Endothelial cell of umbilical vein (primary cell): ENCODE measurements around the gene KIAA2012. TPM values are rescaled to one million over a fixed set of nuclear protein-coding genes. Genes with fewer than 3 reads are reported as not detected.

Experiments
- BruUV-seq: library from RNA; stranded (reverse); fragments of 400-500 nt; replicated peaks from 2 replicates; lab custom pipeline; 2021; lab: Mats Ljungman, UMichigan
- CTCF ChIA-PET: fragments of 300-600, 350-600 bp; sonication (Branson Sonifier 250); formaldehyde crosslinking; loops from one replicate; lab custom pipeline; 2021; ENCODE audit warnings: antibody characterized with exemption, inconsistent platforms; lab: Charles Lee
- POLR2A ChIA-PET: fragments of 300-600, 350-600 bp; sonication (Branson Sonifier 250); formaldehyde crosslinking; loops from one replicate; lab custom pipeline; 2021; ENCODE audit warnings: antibody characterized with exemption, inconsistent platforms; lab: Charles Lee
- DNase-seq: peaks from one replicate; pipeline ENCODE4 v3.0.0-alpha.2; 2011; ENCODE audit warnings: low read depth, low spot score
- FAIRE-seq: peaks from 2 replicates; lab custom pipeline; 2011; peaks lifted over from hg19 to GRCh38; lab: Jason Lieb, UNC
- H2AFZ ChIP-seq: 2 replicates; pipeline ENCODE4 v1.6.0; 2012; ENCODE audit warnings: low read depth, low read length, control low read depth, inconsistent platforms
- H3K27ac ChIP-seq: 2 replicates; pipeline ENCODE4 v1.5.1; 2011; ENCODE audit warnings: low read depth, mild to moderate bottlenecking, control low read depth, low read length, moderate library complexity; ENCODE audit not compliant: insufficient read depth
- H3K27me3 ChIP-seq, 2 experiments: 2 replicates each; pipeline versions ENCODE4 v1.6.0 to v1.6.1; 2011; ENCODE audit warnings: low read length in 2 of 2, mixed read lengths in 1 of 2; ENCODE audit not compliant: control insufficient read depth in 2 of 2, insufficient read depth in 2 of 2
- H3K36me3 ChIP-seq, 2 experiments: 2 replicates in 1 of 2; 3 replicates in 1 of 2; pipeline ENCODE4 v1.5.1; 2011; ENCODE audit warnings: low read length in 2 of 2, mild to moderate bottlenecking in 1 of 2, moderate library complexity in 1 of 2; ENCODE audit not compliant: control insufficient read depth in 2 of 2, insufficient read depth in 2 of 2; ENCODE audit errors: extremely low read depth in 1 of 2
- H3K4me1 ChIP-seq: 3 replicates; pipeline ENCODE4 v1.5.1; 2011; ENCODE audit warnings: mild to moderate bottlenecking, low read length; ENCODE audit not compliant: control insufficient read depth, insufficient read depth; ENCODE audit errors: extremely low read depth
- H3K4me2 ChIP-seq: 2 replicates; pipeline ENCODE4 v1.6.1; 2011; ENCODE audit warnings: low read length, control low read depth, mixed read lengths; ENCODE audit not compliant: insufficient read depth
- H3K4me3 ChIP-seq, 3 experiments: fragments of 200-600 bp in 1 of 3; sonication (generic), shearing (Covaris generic) in 1 of 3; replicated peaks in 1 of 3; 2 replicates each; pipeline ENCODE4 v1.5.1; 2011 to 2016; ENCODE audit warnings: control low read depth in 3 of 3, low read length in 3 of 3, mild to moderate bottlenecking in 2 of 3, inconsistent platforms in 1 of 3, low read depth in 1 of 3, moderate library complexity in 1 of 3; ENCODE audit not compliant: insufficient read depth in 1 of 3
- H3K79me2 ChIP-seq: 2 replicates; pipeline ENCODE4 v1.6.0; 2012; ENCODE audit warnings: low read length, inconsistent platforms; ENCODE audit not compliant: control insufficient read depth, insufficient read depth
- H3K9ac ChIP-seq: replicated peaks from 2 replicates; pipeline ENCODE3; 2011; ENCODE audit warnings: low read length, control low read depth; ENCODE audit not compliant: insufficient read depth; ENCODE audit errors: extremely low read depth
- H3K9me1 ChIP-seq: replicated peaks from 3 replicates; pipeline ENCODE4 v1.6.0; 2011; ENCODE audit warnings: mild to moderate bottlenecking, low read length; ENCODE audit not compliant: control insufficient read depth, insufficient read depth; ENCODE audit errors: extremely low read depth
- H3K9me3 ChIP-seq: replicated peaks from 2 replicates; pipeline ENCODE4 v1.5.1; 2012; ENCODE audit warnings: low read length, inconsistent platforms; ENCODE audit not compliant: control insufficient read depth, insufficient read depth
- H4K20me1 ChIP-seq: replicated peaks from 2 replicates; pipeline ENCODE3; 2011; ENCODE audit warnings: mild to moderate bottlenecking, low read length; ENCODE audit not compliant: control insufficient read depth, insufficient read depth; ENCODE audit errors: extremely low read depth
- EZH2 ChIP-seq: IDR thresholded peaks from 2 replicates; pipeline ENCODE4 v1.6.1; 2012; ENCODE audit warnings: borderline replicate concordance, low read depth, mild to moderate bottlenecking, moderate library complexity, low read length, inconsistent platforms; ENCODE audit not compliant: severe bottlenecking
- FOS ChIP-seq: IDR thresholded peaks from 2 replicates; pipeline ENCODE4 v1.6.1; 2011; ENCODE audit warnings: mild to moderate bottlenecking, low read length, moderate library complexity, borderline replicate concordance; ENCODE audit not compliant: insufficient read depth
- GATA2 ChIP-seq: IDR thresholded peaks from 2 replicates; pipeline ENCODE4 v1.7.0; 2011; ENCODE audit warnings: low read depth, mild to moderate bottlenecking, moderate library complexity, mixed read lengths, low read length; ENCODE audit not compliant: insufficient read length, insufficient read depth
- JUN ChIP-seq: IDR thresholded peaks from 2 replicates; pipeline ENCODE4 v1.6.1; 2011; ENCODE audit warnings: borderline replicate concordance, low read depth; ENCODE audit not compliant: insufficient read length, insufficient read depth
- MYC ChIP-seq: IDR thresholded peaks from one replicate; pipeline ENCODE4 v1.6.1; 2011; ENCODE audit warnings: mild to moderate bottlenecking, low read depth, low read length
- POLR2A ChIP-seq: IDR thresholded peaks from 2 replicates; pipeline ENCODE4 v1.6.1; 2012; ENCODE audit warnings: low read depth, mild to moderate bottlenecking, control low read depth, low read length
- POLR2AphosphoS5 ChIP-seq: IDR thresholded peaks from 2 replicates; pipeline ENCODE4 v1.6.1; 2012; ENCODE audit warnings: low read depth, mild to moderate bottlenecking, control low read depth, low read length, moderate library complexity; ENCODE audit not compliant: insufficient read depth
- dilution Hi-C: fragments of 300-500 bp; cut with MboI; formaldehyde crosslinking; loops from one replicate; pipeline ENCODE4 v1.15.0; 2019; ENCODE audit warnings: low sequenced_read_pairs; ENCODE audit not compliant: extremely low pct_ligation_motif_present
- intact Hi-C: fragments of 100-400 bp; cut with micrococcal nuclease; formaldehyde crosslinking; loops from one replicate; pipeline ENCODE4 v1.10.0; 2022
- polyA plus RNA-seq, 4 experiments: library from polyadenylated mRNA; depleted of rRNA in 3 of 4; stranded (reverse) in 3 of 4; unstranded in 1 of 4; fragments of >200 nt; gene quantifications; 2 replicates each; pipeline versions ENCODE4 v1.2.1 to v1.2.3, GENCODE V29; 2011 to 2012; ENCODE audit warnings: missing spikeins in 1 of 4
- total RNA-seq: library from RNA; stranded (reverse); gene quantifications from 2 replicates; pipeline ENCODE4 v1.2.3, GENCODE V29; 2021
- TF ChIP-seq, protein P1 (sequence below): IDR thresholded peaks from 2 replicates; pipeline ENCODE4 v1.6.1; 2011; ENCODE audit not compliant: insufficient read depth, insufficient read length
- TF ChIP-seq, protein P2 (sequence below), 2 donors: IDR thresholded peaks; 1 replicate in 1 of 2; 2 replicates in 1 of 2; pipeline ENCODE4 v1.5.1; 2011; ENCODE audit warnings: low read length in 2 of 2, mild to moderate bottlenecking in 2 of 2, moderate library complexity in 2 of 2, control low read depth in 1 of 2, inconsistent platforms in 1 of 2, low read depth in 1 of 2; ENCODE audit not compliant: insufficient read depth in 1 of 2; ENCODE audit errors: extremely low read depth in 1 of 2

Gene KIAA2012
- total and polyA plus RNA-seq, 2 donors (not counting 3 experiments of a cell fraction or from before 2014, with no cell fraction given): not detected

DNA sequence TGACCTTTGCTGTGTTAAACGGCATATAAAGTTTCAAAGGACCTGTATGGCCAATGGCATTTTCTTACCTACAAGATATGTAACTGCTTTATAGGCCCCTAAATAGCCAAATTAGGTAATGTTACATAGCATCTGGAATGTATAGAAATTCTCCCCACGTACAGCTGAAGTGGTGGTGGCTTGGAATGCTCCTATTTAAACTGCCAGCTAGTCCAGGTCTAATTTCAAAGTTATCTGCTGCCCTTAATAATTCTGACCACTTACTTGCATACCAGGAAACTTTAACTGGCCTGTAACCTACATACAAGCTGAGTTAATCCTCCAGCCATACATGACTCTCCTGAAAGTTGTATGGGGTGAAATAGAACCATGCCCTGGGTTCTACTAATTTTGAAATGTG lies 1.3 kb downstream of the KIAA2012 start:
- intact Hi-C loops: no loop called here
- H3K4me3 ChIP-seq: no peak overlapping the region
- FAIRE-seq (no peak), DNase-seq (no peak)
- ChIA-PET POLR2A (no interaction called here), CTCF (interaction anchor here (2.3 kb wide), 1 partner anchor 11 kb away, joined by 6 read pairs; no protein-coding TSS in a partner anchor)
- dilution Hi-C loops: no loop called here
- no peaks in the 10 kb centered on the region for H4K20me1 ChIP-seq
- no peaks in the 10 kb centered on the region for H3K9me3 ChIP-seq
- no peak overlapping the region for H3K4me2 ChIP-seq
- no peaks in the 10 kb centered on the region for H3K9me1 ChIP-seq
- H3K79me2 ChIP-seq: no peaks in the 10 kb centered on the region
- H3K9ac ChIP-seq: no peak overlapping the region
- peaks cover 12 to 20% of the 10 kb centered on the region in 2 experiments for H3K27me3 ChIP-seq
- H2AFZ ChIP-seq: no peak overlapping the region
- no peaks in the 10 kb centered on the region for H3K4me1 ChIP-seq
- TF ChIP-seq JUN: no peak
- no peak for TF ChIP-seq GATA2
- TF ChIP-seq, protein P1, sequence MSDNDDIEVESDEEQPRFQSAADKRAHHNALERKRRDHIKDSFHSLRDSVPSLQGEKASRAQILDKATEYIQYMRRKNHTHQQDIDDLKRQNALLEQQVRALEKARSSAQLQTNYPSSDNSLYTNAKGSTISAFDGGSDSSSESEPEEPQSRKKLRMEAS: no peak
- no peak for TF ChIP-seq MYC
- TF ChIP-seq EZH2: no peak
- no peak for TF ChIP-seq POLR2A
- TF ChIP-seq FOS: no peak
- TF ChIP-seq, protein P2, sequence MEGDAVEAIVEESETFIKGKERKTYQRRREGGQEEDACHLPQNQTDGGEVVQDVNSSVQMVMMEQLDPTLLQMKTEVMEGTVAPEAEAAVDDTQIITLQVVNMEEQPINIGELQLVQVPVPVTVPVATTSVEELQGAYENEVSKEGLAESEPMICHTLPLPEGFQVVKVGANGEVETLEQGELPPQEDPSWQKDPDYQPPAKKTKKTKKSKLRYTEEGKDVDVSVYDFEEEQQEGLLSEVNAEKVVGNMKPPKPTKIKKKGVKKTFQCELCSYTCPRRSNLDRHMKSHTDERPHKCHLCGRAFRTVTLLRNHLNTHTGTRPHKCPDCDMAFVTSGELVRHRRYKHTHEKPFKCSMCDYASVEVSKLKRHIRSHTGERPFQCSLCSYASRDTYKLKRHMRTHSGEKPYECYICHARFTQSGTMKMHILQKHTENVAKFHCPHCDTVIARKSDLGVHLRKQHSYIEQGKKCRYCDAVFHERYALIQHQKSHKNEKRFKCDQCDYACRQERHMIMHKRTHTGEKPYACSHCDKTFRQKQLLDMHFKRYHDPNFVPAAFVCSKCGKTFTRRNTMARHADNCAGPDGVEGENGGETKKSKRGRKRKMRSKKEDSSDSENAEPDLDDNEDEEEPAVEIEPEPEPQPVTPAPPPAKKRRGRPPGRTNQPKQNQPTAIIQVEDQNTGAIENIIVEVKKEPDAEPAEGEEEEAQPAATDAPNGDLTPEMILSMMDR (IDR thresholded peaks at IDR 0.05; ENCODE audit: extremely low read depth in 1 of 2, insufficient read depth in 1 of 2, low read depth in 1 of 2, low read length in 2 of 2): no peak
- TF ChIP-seq POLR2AphosphoS5: no peak
- no peaks in the 10 kb centered on the region for H3K36me3 ChIP-seq
- no peak overlapping the region for H3K27ac ChIP-seq
- no TSS peak for BruUV-seq
